ENCODE measurements around the gene DSCAM.

DSCAM gene

DNA sequence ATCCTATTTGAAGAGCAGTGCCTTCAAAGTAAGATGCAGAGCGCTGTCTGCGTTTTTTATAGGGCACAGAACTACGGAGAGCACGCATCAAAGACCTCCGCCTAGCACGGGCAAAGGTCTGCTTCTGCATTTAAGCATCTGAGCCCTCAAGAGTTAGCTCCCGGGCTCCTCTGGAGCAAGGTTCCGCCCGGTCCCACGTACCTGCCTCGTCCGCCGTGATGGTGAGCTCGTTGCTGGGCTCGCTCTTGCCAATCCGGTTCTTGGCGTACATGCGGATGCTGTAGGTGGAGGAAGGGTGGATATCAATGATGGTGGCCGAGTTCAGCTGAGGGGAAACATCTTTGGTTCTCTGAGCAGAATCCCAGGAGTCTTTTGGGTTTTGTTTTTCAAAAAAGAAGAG is 668.2 kb downstream of the DSCAM start:
- H3K9me3 ChIP-seq (ENCODE audit: insufficient read depth, low read depth, low read length) = peaks cover 11% of the 10 kb centered on the region
- no peak overlapping the region for H3K9ac ChIP-seq (ENCODE audit: low read depth, low read length)
- no peaks in the 10 kb centered on the region for H3K4me1 ChIP-seq (ENCODE audit: insufficient read depth, low read length)
- H3K27ac ChIP-seq (ENCODE audit: low read depth, low read length) = no peak overlapping the region
- no peaks in the 10 kb centered on the region for H3K27me3 ChIP-seq (ENCODE audit: insufficient read depth, low read length)
- no peaks in the 10 kb centered on the region for H3K36me3 ChIP-seq (ENCODE audit: insufficient read depth, low read length)
- WGBS = 96% methylated on average over 19 of the region's 19 CpGs
- no peak overlapping the region for H3K4me3 ChIP-seq (ENCODE audit: low read length)

GRCh38 chr21:40177979-40178378 is 669.0 kb downstream of the DSCAM start:
- no peak overlapping the region for H3K9ac ChIP-seq (ENCODE audit: low read depth, low read length)
- WGBS = 98% methylated on average over 6 of the region's 6 CpGs
- no peaks in the 10 kb centered on the region for H3K4me1 ChIP-seq (ENCODE audit: insufficient read depth, low read length)
- H3K9me3 ChIP-seq (ENCODE audit: insufficient read depth, low read depth, low read length) = peaks cover 11% of the 10 kb centered on the region
- no peak overlapping the region for H3K27ac ChIP-seq (ENCODE audit: low read depth, low read length)
- H3K4me3 ChIP-seq (ENCODE audit: low read length) = no peak overlapping the region
- H3K27me3 ChIP-seq (ENCODE audit: insufficient read depth, low read length) = no peaks in the 10 kb centered on the region
- H3K36me3 ChIP-seq (ENCODE audit: insufficient read depth, low read length) = no peaks in the 10 kb centered on the region

DNA sequence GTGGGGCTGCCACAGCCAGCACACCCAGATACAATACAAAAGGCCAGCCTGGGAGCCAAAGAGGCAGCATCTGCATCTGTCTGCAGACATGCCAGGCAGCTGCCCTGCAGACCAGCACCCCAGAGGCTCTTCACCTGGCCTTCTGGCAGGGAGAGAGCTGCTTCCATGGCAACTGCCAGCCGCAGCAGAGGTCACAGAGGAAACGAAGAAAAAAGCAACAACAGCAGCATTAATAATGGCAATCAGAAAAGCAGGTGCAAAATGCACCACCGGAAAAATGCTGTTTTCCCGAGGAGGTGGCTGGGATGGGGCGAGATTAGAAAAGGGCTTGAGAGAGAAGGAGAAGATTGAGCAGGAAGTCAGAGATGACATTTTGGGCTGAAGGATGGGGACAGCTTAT is 670.2 kb downstream of the DSCAM start:
- no peaks in the 10 kb centered on the region for H3K36me3 ChIP-seq (ENCODE audit: insufficient read depth, low read length)
- no peaks in the 10 kb centered on the region for H3K27me3 ChIP-seq (ENCODE audit: insufficient read depth, low read length)
- H3K4me1 ChIP-seq (ENCODE audit: insufficient read depth, low read length) = no peaks in the 10 kb centered on the region
- peaks cover 5% of the 10 kb centered on the region; the same call in 1 of the 2 replicates for H3K9me3 ChIP-seq (ENCODE audit: insufficient read depth, low read depth, low read length)
- H3K4me3 ChIP-seq (ENCODE audit: low read length) = no peak overlapping the region
- H3K9ac ChIP-seq (ENCODE audit: low read depth, low read length) = no peak overlapping the region
- WGBS = 69% methylated on average over 5 of the region's 5 CpGs
- no peak overlapping the region for H3K27ac ChIP-seq (ENCODE audit: low read depth, low read length)

- 65% methylated on average over 6 of the region's 6 CpGs for WGBS
- H3K4me1 ChIP-seq (ENCODE audit: insufficient read depth, low read length) = no peaks in the 10 kb centered on the region
- H3K27ac ChIP-seq (ENCODE audit: low read depth, low read length) = no peak overlapping the region
- H3K9me3 ChIP-seq (ENCODE audit: insufficient read depth, low read depth, low read length) = no peaks in the 10 kb centered on the region
- H3K36me3 ChIP-seq (ENCODE audit: insufficient read depth, low read length) = no peaks in the 10 kb centered on the region
- no peaks in the 10 kb centered on the region for H3K27me3 ChIP-seq (ENCODE audit: insufficient read depth, low read length)
- H3K4me3 ChIP-seq (ENCODE audit: low read length) = no peak overlapping the region
- H3K9ac ChIP-seq (ENCODE audit: low read depth, low read length) = no peak overlapping the region
Measured at GRCh38 chr21:40173816-40174215, 673.1 kb downstream of the DSCAM start.

GRCh38 chr21:40169971-40170370 is 677.0 kb downstream of the DSCAM start:
- H3K36me3 ChIP-seq (ENCODE audit: insufficient read depth, low read length) = no peaks in the 10 kb centered on the region
- H3K4me3 ChIP-seq (ENCODE audit: low read length) = no peak overlapping the region
- H3K9ac ChIP-seq (ENCODE audit: low read depth, low read length) = no peak overlapping the region
- 97% methylated on average over 11 of the region's 11 CpGs for WGBS
- H3K27ac ChIP-seq (ENCODE audit: low read depth, low read length) = no peak overlapping the region
- peaks cover 17% of the 10 kb centered on the region; the same call in 1 of the 2 replicates for H3K4me1 ChIP-seq (ENCODE audit: insufficient read depth, low read length)
- H3K9me3 ChIP-seq (ENCODE audit: insufficient read depth, low read depth, low read length) = no peaks in the 10 kb centered on the region
- no peaks in the 10 kb centered on the region for H3K27me3 ChIP-seq (ENCODE audit: insufficient read depth, low read length)

GRCh38 chr21:40166291-40166843 is 680.6 kb downstream of the DSCAM start:
- H3K9me3 ChIP-seq (ENCODE audit: insufficient read depth, low read depth, low read length) = no peaks in the 10 kb centered on the region
- WGBS = 90% methylated on average over 6 of the region's 6 CpGs
- no peaks in the 10 kb centered on the region for H3K27me3 ChIP-seq (ENCODE audit: insufficient read depth, low read length)

DNA sequence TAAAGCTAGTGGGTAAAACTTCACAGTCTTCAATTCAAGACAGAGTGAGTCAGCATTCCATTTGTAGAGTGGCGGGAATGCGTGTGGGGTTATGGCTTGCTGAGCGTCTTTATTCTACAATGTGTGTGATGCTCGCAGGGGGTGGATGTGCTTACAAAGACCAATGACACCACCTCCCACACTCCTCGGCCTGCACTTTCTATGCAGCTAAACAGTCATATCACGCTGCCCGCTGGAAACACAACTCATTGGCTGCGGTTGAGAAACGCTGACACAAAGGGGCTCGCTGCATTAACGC is 681.2 kb downstream of the DSCAM start:
- peak overlapping the region; percentile 56; the same call in 1 of the 2 replicates for H3K9ac ChIP-seq (ENCODE audit: low read depth, low read length)
- H3K4me3 ChIP-seq (ENCODE audit: low read length) = no peak overlapping the region
- H3K36me3 ChIP-seq (ENCODE audit: insufficient read depth, low read length) = no peaks in the 10 kb centered on the region
- H3K27me3 ChIP-seq (ENCODE audit: insufficient read depth, low read length) = no peaks in the 10 kb centered on the region
- no peaks in the 10 kb centered on the region for H3K9me3 ChIP-seq (ENCODE audit: insufficient read depth, low read depth, low read length)
- peak overlapping the region; percentile 82 for H3K27ac ChIP-seq (ENCODE audit: low read depth, low read length)
- 59% methylated on average over 8 of the region's 11 CpGs for WGBS
- peaks cover 19% of the 10 kb centered on the region; the same call in 1 of the 2 replicates for H3K4me1 ChIP-seq (ENCODE audit: insufficient read depth, low read length)

More at GRCh38 chr21:40166291-40166843, 680.6 kb downstream of the DSCAM start:
- H3K27ac ChIP-seq (ENCODE audit: low read depth, low read length) = peak overlapping the region; percentile 38
- H3K36me3 ChIP-seq (ENCODE audit: insufficient read depth, low read length) = no peaks in the 10 kb centered on the region
- no peak overlapping the region for H3K4me3 ChIP-seq (ENCODE audit: low read length)
- H3K4me1 ChIP-seq (ENCODE audit: insufficient read depth, low read length) = peaks cover 19% of the 10 kb centered on the region; the same call in 1 of the 2 replicates
- H3K9ac ChIP-seq (ENCODE audit: low read depth, low read length) = no peak overlapping the region

DNA sequence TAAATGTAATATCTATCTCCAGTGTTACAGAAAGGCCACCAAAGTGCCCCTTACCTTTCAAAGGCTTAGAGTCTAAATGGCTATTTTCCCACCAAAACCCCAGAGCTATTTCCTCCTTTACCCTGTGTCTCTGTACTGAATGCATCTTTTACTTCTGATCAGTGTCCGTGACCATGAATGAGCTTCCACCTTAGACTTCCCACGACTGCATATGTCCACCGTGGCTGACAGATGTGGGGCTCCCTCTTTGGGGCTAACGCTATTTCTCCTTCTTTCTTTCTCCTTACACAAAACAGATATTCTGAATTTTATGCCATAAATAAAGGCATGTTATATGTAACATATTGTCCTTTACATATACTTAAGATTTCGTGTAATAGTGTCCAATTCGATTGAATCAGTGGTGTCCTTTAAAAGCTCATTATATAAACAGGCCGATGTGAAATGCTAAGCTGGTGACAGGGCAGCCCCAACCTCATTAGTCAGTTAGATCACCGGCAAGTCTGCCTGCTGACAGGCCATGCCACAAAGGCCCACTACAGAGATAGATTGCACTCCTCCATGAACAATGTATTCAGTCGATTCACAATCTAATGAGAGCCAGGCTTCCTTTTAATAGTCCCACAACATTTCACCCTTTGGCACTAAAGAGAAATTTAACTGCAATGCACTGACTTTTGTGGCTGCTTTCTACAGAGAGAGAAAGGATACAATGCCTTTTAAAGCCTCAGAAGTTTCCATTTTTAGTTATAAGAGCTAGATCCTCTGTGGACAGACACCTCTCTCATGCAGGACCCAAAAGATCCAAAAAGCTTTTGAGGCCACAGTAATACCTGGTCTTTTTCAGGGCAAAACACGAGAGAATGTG is 681.8 kb downstream of the DSCAM start:
- no peaks in the 10 kb centered on the region for H3K27me3 ChIP-seq (ENCODE audit: insufficient read depth, low read length)
- H3K4me3 ChIP-seq (ENCODE audit: low read length) = no peak overlapping the region
- H3K4me1 ChIP-seq (ENCODE audit: insufficient read depth, low read length) = peaks cover 19% of the 10 kb centered on the region; the same call in 1 of the 2 replicates
- WGBS = 78% methylated on average over 10 of the region's 10 CpGs
- H3K27ac ChIP-seq (ENCODE audit: low read depth, low read length) = peak overlapping the region; percentile 82
- peak overlapping the region; percentile 56; the same call in 1 of the 2 replicates for H3K9ac ChIP-seq (ENCODE audit: low read depth, low read length)
- no peaks in the 10 kb centered on the region for H3K36me3 ChIP-seq (ENCODE audit: insufficient read depth, low read length)
- H3K9me3 ChIP-seq (ENCODE audit: insufficient read depth, low read depth, low read length) = no peaks in the 10 kb centered on the region

- no peaks in the 10 kb centered on the region for H3K36me3 ChIP-seq (ENCODE audit: insufficient read depth, low read length)
- no peak overlapping the region for H3K27ac ChIP-seq (ENCODE audit: low read depth, low read length)
- no peaks in the 10 kb centered on the region for H3K27me3 ChIP-seq (ENCODE audit: insufficient read depth, low read length)
- no peak overlapping the region for H3K9ac ChIP-seq (ENCODE audit: low read depth, low read length)
- H3K9me3 ChIP-seq (ENCODE audit: insufficient read depth, low read depth, low read length) = no peaks in the 10 kb centered on the region
- no peak overlapping the region for H3K4me3 ChIP-seq (ENCODE audit: low read length)
- WGBS = 60% methylated on average over 2 of the region's 2 CpGs
- peaks cover 19% of the 10 kb centered on the region; the same call in 1 of the 2 replicates for H3K4me1 ChIP-seq (ENCODE audit: insufficient read depth, low read length)
Measured at GRCh38 chr21:40162075-40162474, 684.9 kb downstream of the DSCAM start.

GRCh38 chr21:40160911-40161310 is 686.0 kb downstream of the DSCAM start:
- H3K9me3 ChIP-seq (ENCODE audit: insufficient read depth, low read depth, low read length) = no peaks in the 10 kb centered on the region
- H3K27me3 ChIP-seq (ENCODE audit: insufficient read depth, low read length) = no peaks in the 10 kb centered on the region
- H3K4me3 ChIP-seq (ENCODE audit: low read length) = no peak overlapping the region
- H3K27ac ChIP-seq (ENCODE audit: low read depth, low read length) = no peak overlapping the region
- no peaks in the 10 kb centered on the region for H3K36me3 ChIP-seq (ENCODE audit: insufficient read depth, low read length)
- WGBS = 78% methylated on average over 5 of the region's 5 CpGs
- no peak overlapping the region for H3K9ac ChIP-seq (ENCODE audit: low read depth, low read length)
- H3K4me1 ChIP-seq (ENCODE audit: insufficient read depth, low read length) = peaks cover 10% of the 10 kb centered on the region; the same call in 1 of the 2 replicates

- no peaks in the 10 kb centered on the region for H3K36me3 ChIP-seq (ENCODE audit: insufficient read depth, low read length)
- no peak overlapping the region for H3K4me3 ChIP-seq (ENCODE audit: low read length)
- WGBS = 95% methylated on average over 3 of the region's 3 CpGs
- H3K27me3 ChIP-seq (ENCODE audit: insufficient read depth, low read length) = no peaks in the 10 kb centered on the region
- H3K9me3 ChIP-seq (ENCODE audit: insufficient read depth, low read depth, low read length) = no peaks in the 10 kb centered on the region
- H3K9ac ChIP-seq (ENCODE audit: low read depth, low read length) = no peak overlapping the region
- no peak overlapping the region for H3K27ac ChIP-seq (ENCODE audit: low read depth, low read length)
- H3K4me1 ChIP-seq (ENCODE audit: insufficient read depth, low read length) = no peaks in the 10 kb centered on the region; the same call in 1 of the 2 replicates
Measured at GRCh38 chr21:40158366-40158765, 688.6 kb downstream of the DSCAM start.

All from HUES64 (cell line).